HG03558 (cell line): ENCODE data around the gene CA12.
"Not testable (repeated sequence)": the region's sequence is repeated elsewhere in the genome, so short reads cannot be mapped to it uniquely, and the experiment has no call there.

ENCODE experiments used
- ATAC-seq: cut with Tn5 transposase; IDR thresholded peaks from one replicate; pipeline ENCODE4 v1.9.1; 2021; ENCODE audit warnings: moderate number of reproducible peaks; ENCODE audit not compliant: unreplicated experiment; ENCODE audit errors: extremely low read depth

Gene CA12

GRCh38 chr15:63362196-63362595 lies 19.4 kb downstream of the CA12 start:
- ATAC-seq = no peak

DNA sequence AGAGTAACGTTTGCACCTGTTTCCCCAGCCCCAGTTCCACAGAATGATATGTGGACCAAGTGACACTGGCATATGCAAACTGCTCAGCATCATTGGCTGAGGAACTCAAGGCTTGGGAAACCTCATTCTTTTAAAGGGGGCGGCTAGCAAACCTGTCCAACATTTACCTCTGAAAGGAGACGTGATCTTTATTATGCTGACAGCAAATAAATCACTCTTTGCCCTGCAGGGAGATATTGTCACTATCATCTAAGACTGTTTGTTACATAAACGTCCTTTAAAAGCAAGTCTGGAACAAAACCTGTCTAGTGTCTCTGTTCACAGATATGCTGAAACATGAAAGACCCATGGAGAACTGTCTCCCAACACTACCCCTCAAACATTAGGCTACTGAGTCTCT lies 21.5 kb downstream of the CA12 start:
- no peak for ATAC-seq

- no peak for ATAC-seq
Measured at GRCh38 chr15:63358241-63359029, 23.2 kb downstream of the CA12 start.

- no peak for ATAC-seq
Measured at GRCh38 chr15:63357731-63358130, 23.9 kb downstream of the CA12 start.

DNA sequence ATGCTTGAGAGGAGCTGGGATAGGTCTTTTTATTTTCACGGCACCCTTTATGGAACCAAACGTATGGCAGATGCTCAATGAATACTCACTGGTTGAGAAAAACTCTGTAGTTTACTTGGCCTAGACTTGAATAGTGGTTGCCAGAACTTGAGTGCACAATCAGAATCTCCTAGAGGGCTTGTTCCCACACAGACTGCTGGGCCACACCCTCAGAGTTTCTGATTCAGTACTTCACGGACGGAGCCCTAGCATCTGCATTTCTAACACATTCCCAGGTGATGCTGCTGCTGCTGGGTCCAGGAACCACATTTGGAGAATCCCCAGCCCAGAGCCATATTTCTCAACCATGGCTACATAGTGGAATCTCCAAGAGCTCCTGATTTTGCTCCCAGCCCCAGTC lies 24.6 kb downstream of the CA12 start:
- ATAC-seq = no peak

DNA sequence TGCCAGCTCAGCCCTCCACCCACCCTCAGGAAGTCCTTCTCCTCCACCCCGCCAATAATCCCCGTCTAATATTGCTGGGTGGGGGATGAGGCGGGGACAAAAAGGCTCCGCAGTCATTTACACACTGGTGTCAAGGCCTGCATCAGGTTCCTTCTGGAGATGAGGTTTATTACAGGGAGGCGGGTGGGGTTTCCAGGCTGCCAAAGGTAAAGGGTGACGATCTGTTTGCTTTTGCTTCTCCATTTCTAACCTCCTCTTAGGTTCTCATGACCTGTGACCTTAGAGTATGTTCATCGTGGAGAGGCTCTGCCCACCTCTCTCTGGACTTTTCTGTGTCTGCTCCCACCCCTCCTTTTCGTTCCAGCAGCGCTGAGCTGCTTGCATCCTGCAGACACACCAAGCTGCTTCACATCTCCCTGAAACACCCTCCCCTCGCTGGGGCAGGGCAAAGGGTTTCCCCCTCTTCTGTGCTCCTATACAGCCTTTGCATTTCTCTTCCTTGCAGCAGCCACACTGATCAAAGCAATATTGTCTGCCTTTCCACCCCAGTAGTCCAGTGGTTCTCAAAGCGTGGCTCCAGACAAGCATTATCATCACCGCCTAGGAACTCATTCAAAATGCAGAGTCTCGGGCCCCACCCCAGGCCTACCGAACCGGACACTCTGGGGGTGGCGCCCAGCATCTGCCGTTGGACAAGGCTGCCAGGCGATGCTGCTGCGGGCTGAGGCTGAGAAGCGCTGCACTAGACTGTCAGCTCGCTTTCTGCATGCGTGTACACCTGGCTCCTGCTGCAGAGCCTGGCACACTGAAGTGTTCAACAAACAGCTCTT lies 26.6 kb downstream of the CA12 start:
- ATAC-seq = no peak

- ATAC-seq = no peak
Measured at GRCh38 chr15:63353887-63354286, 27.8 kb downstream of the CA12 start.

DNA sequence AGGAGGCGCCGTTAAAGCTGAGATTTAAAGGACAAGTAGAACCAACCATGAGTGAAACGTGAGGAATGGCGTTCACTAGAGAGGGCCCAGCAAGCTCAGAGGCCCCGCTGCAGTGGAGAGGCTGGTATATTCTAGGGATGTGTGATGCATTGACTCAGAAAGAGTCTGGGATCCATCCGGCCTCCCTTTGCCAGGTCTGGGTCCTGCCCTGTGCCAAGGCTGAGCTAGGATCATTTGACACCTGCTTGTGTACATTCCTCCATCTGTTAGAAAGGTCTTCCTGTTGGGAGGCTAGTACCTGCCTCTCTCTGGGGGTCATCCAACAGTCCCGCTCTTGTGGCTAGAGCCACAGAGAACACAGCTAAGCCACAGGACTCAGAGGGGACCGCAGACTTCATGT lies 28.4 kb downstream of the CA12 start:
- ATAC-seq = no peak

DNA sequence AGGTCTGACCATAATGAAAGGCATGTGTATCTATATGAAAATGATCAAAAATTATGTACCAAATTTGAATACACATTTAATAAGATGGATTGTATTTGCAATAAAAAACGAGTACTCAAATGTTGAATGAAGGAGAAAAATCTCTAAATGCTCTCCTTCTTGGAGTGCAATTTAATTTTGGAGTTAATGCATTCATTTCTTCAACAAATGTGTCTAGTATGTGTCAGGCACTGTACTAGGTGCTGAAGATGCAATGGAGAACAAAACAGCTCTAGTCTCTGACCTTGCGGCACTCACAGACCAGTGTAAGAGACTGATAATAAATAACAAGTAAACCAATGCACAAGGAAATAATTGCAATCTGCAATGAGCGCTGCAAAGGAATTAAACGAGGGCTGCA lies 28.8 kb downstream of the CA12 start:
- no peak for ATAC-seq

GRCh38 chr15:63351170-63351569 lies 30.5 kb downstream of the CA12 start:
- ATAC-seq = no peak

DNA sequence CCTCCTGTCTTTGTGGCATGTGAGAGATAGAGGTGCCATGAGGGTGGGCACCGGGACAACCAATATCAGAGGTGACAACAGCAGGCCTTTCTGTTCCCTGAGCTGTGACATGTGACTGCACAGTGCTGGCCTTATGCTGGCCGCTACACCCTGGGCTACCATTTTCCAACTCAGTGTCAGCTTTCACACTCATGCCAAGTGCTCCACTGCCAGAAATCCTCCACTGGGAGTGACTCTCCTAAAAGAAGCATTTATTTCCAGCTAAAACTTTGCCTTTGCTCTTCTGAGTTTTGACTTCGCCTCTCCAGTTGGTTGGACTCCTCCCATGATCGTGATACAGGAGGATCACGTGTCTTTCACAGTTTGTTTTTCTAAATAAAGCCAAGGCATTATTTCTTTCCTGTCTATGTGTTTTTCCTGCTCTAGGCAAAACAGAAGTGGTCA lies 31.4 kb downstream of the CA12 start:
- ATAC-seq = no peak

DNA sequence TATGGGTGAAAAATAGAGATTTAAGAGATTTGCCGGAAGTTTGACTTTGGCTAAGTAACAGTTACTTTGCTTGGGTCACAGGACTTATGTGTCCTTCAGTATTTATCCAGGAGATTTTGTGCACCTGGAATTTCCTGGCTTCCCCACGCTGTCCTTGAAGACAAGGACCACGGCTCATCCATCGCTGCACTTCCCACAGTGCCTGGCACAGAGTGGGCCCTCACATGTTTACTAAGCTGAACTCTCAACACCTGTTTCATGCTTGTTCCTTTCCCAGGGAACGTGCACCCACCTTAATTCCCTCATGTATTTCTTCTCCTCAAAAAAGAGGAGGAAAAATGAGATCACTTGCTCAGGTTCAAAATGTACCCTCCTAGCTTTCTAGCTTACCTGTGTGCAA lies 32.0 kb downstream of the CA12 start:
- no peak for ATAC-seq

DNA sequence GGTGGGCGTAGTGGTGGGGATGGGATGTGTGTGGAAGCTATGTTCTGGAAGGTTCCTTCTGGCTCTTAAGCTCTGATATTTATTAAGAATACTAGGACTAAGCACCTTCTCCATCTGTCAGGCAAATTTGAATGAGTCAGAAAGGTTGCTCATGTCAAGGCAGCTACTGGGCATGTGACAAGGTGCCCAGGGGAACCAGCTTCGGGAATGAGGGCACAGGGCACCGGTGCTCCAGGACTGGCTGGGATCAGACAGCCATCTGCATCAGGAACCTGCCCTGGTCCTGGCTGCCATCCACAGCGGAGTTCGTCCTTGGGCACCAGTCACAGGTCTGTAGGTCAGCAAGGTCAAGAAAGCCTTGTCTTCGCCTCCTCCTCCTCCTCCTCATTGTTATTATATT lies 32.5 kb downstream of the CA12 start:
- no peak for ATAC-seq

- no peak for ATAC-seq
Measured at GRCh38 chr15:63348392-63348791, 33.3 kb downstream of the CA12 start.

- ATAC-seq = no peak
Measured at GRCh38 chr15:63347074-63347857, 34.4 kb downstream of the CA12 start.

GRCh38 chr15:63345391-63345752 lies 36.3 kb downstream of the CA12 start:
- no peak for ATAC-seq

- no peak for ATAC-seq
Measured at GRCh38 chr15:63344731-63345390, 36.8 kb downstream of the CA12 start.

DNA sequence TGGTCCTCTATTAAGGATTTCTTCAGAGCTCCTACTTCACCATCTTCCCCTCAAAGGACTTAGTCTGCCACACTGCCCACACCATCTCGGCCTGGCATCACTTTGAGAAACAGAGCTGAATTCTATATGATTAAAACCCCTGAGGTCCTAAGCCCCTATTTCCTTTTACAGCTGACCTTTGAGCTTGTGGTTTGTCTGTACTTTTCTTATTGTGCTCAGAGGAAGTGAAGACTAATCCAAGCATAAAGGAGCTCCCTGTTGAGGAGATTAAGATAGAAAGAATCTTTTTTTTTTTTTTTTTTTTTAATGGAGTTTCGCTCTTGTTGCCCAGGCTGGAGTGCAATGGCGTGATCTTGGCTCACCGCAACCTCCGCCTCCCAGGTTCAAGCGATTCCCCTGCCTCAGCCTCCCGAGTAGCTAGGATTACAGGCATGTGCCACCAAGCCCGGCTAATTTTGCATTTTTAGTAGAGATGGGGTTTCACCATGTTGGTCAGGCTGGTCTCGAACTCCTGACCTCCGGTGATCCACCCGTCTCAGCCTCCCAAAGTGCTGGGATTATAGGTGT lies 38.6 kb downstream of the CA12 start:
- not testable (repeated sequence) for ATAC-seq

GRCh38 chr15:63341898-63342297 lies 39.7 kb downstream of the CA12 start:
- ATAC-seq = no peak

- ATAC-seq = no peak
Measured at GRCh38 chr15:63340878-63341277, 40.8 kb downstream of the CA12 start.
